Pancreas (tissue), 10 donors: ENCODE data around the gene BEX2. TPM values are rescaled to one million over a fixed set of nuclear protein-coding genes. Genes with fewer than 3 reads are reported as not detected.
"Not testable (repeated sequence)": the region's sequence is repeated elsewhere in the genome, so short reads cannot be mapped to it uniquely, and the experiment has no call there.

Experiments
- ATAC-seq, 4 donors: fragments of 200-7000 bp; cut with Tn5 transposase; one replicate each; pipeline versions ENCODE4 v1.8.0 to v1.9.1; 2020; ENCODE audit warnings: mild to moderate bottlenecking in 4 of 4, moderate library complexity in 4 of 4
- DNase-seq, 6 donors: peaks; one replicate each; pipeline ENCODE4 v3.0.0-alpha.2; 2020
- FAIRE-seq: peaks from 2 replicates; lab custom pipeline; 2012; peaks lifted over from hg19 to GRCh38; lab: Jason Lieb, UNC
- H3K27ac ChIP-seq, 4 donors: fragments of 200-600 bp; sonication (generic); 1 replicate in 3 of 4; 2 replicates in 1 of 4; pipeline versions ENCODE4 v1.5.0 to v1.8.0; 2020
- H3K27me3 ChIP-seq, 4 donors: fragments of 200-600 bp; one replicate each; pipeline ENCODE4 v1.8.0; 2021
- H3K36me3 ChIP-seq, 3 donors: fragments of 200-600 bp; sonication (generic) in 1 of 3; one replicate each; pipeline versions ENCODE4 v1.5.0 to v1.8.0; 2020 to 2021
- H3K4me1 ChIP-seq, 3 donors: fragments of 200-600 bp; one replicate each; pipeline ENCODE4 v1.8.0; 2021
- H3K4me3 ChIP-seq, 4 donors: fragments of 200-600 bp; sonication (generic) in 2 of 4; one replicate each; pipeline versions ENCODE4 v1.5.0 to v1.8.0; 2020 to 2021
- H3K9me3 ChIP-seq, 4 donors: fragments of 200-600 bp; one replicate each; pipeline ENCODE4 v1.8.0; 2021
- CTCF ChIP-seq, 4 donors: fragments of 200-600 bp; sonication (generic) in 3 of 4; IDR thresholded peaks; one replicate each; pipeline versions ENCODE4 v1.5.0 to v1.8.0; 2021; ENCODE audit warnings: antibody characterized with exemption in 4 of 4
- WGBS, 2 donors: extraction: QIAGEN DNeasy Blood & Tissue Kit; methylation state at CpG; one replicate each; pipeline ENCODE4 v1.1.7; 2013; 5-methylcytosine and 5-hydroxymethylcytosine counted together
- intact Hi-C, 3 donors: fragments of 100-400 bp; cut with DNase I; formaldehyde crosslinking; loops; one replicate each; pipeline versions ENCODE4 v1.11.1 to v1.14.2; 2022
- polyA plus RNA-seq, 2 donors: library from polyadenylated mRNA; stranded (reverse); fragments of 200-250 nt; gene quantifications; one replicate each; pipeline ENCODE4 v1.2.3, GENCODE V29; 2013
- total RNA-seq, 6 donors: library from RNA; stranded (reverse); fragmentation: NEBNext Ultra II Directional in 4 of 6; extraction: Animal tissue kit (Norgen Biotek cat#: 25700) in 4 of 6; gene quantifications; one replicate each; pipeline versions ENCODE4 v1.2.1 to v1.2.4, GENCODE V29; 2021 to 2023
- donor health status: healthy with polysubstance abuse.
- donor health status: DM: no; HTN: no; CAD: no; lungs with moderate emphysema.
- donor health status: DM: no; HTN: no; CAD: no.
- donor health status: control.
- donor health status: control.
- donor health status: Bipolar disorder and iron deficiency.
- donor health status: DM: yes; HTN: yes; CAD: no.
- donor health status: DM: no; HTN: no; CAD: no.
- donor health status: DM: no; HTN: no; CAD: no.
- donor health status: DM: yes; HTN: yes; CAD: no.

Gene BEX2
- total RNA-seq (10 to 100 TPM; 11.2 to 19.0 (median 13.8) TPM), polyA plus RNA-seq (100 to 1,000 TPM in 1 of 2 donors, 10 to 100 TPM in 1; 24.0 to 113 TPM)

- intact Hi-C loops = no loop called here
- Histone ChIP-seq H3K4me3 (peak within 1 kb of the TSS; percentile 14 to 62 (median 44)), H3K27me3 (peaks cover 0 to 13% (median 2%) of the 10 kb centered on the region in 4 donors), H3K9me3 (no peaks in the 10 kb centered on the region), H3K4me1 (no peaks in the 10 kb centered on the region), H3K36me3 (no peaks in the 10 kb centered on the region), H3K27ac (peak within 1 kb of the TSS in 1 of 4 donors; percentile 35)
- FAIRE-seq = no peak
- peak; percentile 85 to 93 (median 87) for DNase-seq
- ATAC-seq = peak; percentile 100
- no peak for TF ChIP-seq CTCF (IDR thresholded peaks at IDR 0.05)
- 1 to 28% methylated on average over 50 to 52 of the region's 52 CpGs for WGBS, 2 donors
These were observed at the start of gene BEX2 for GRCh38 chrX:103310555-103311398. Gene BEX2 (minus strand): TSS chrX:103310990. CDS start chrX:103309976, 1,014 bp downstream.

GRCh38 chrX:103360092-103360491, 49.3 kb upstream of the BEX2 start:
- Histone ChIP-seq H3K9me3 (no peaks in the 10 kb centered on the region), H3K36me3 (no peaks in the 10 kb centered on the region), H3K27me3 (peaks cover 0 to 2% (median 0%) of the 10 kb centered on the region in 4 donors), H3K4me1 (peaks cover 0 to 6% (median 0%) of the 10 kb centered on the region in 3 donors), H3K27ac (no peak overlapping the region), H3K4me3 (no peak overlapping the region)
- ATAC-seq = no peak
- WGBS, 2 donors = 78 to 92% methylated on average over 2 of the region's 2 CpGs
- no peak for DNase-seq
- no peak for FAIRE-seq
- intact Hi-C loops = no loop called here
- TF ChIP-seq CTCF (IDR thresholded peaks at IDR 0.05) = no peak

DNA sequence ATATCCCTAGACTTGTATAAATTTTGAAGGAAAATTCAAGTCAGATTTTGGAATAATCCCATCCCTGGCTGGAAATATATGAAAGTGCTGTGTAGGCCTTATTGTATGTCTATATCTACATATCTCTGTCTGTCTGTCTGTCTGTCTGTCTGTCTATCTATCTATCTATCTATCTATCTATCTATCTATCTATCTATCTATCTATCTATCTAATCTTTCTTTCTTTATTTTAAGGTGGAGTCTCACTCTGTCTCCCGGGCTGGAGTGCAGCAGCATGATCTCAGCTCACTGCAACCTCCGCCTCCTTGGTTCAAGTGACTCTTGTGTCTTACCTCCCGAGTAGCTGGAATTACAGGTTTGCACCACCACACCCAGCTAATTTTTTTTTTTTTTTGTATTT, 48.8 kb upstream of the BEX2 start:
- H3K9me3 ChIP-seq, DNase-seq, H3K36me3 ChIP-seq, H3K4me3 ChIP-seq, H3K27me3 ChIP-seq, H3K27ac ChIP-seq, intact Hi-C loops, ATAC-seq, FAIRE-seq, H3K4me1 ChIP-seq: not testable (repeated sequence)
- 88 to 97% methylated on average over 3 of the region's 3 CpGs for WGBS, 2 donors

DNA sequence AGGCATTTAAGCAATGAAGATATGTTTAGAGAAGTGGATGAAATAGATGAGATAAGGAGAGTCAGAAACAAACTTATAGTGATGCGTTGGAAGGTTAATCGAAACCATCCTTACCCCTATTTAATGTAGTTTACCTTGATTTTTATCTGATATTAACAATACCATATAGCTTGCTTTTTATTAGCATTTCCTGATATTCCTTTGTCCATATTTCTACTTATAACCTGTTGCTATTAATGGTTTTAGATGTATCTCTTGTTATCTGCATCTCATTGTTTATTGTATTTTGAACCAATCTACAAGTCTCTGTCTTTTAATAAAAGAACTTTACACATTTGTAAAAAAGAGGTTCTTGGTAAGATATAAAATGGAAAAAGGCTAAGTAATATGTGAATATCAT, 47.1 kb upstream of the BEX2 start:
- Histone ChIP-seq H3K27me3 (no peaks in the 10 kb centered on the region), H3K4me3 (peak overlapping the region in 2 of 4 donors; percentile 49 to 53), H3K36me3 (no peaks in the 10 kb centered on the region), H3K9me3 (no peaks in the 10 kb centered on the region), H3K4me1 (peaks cover 0 to 6% (median 0%) of the 10 kb centered on the region in 3 donors), H3K27ac (peak overlapping the region in 1 of 4 donors; percentile 87)
- no peak for TF ChIP-seq CTCF (IDR thresholded peaks at IDR 0.05)
- FAIRE-seq = peak; percentile 59
- intact Hi-C loops = no loop called here
- ATAC-seq = no peak
- 81 to 90% methylated on average over 2 of the region's 2 CpGs for WGBS, 2 donors
- DNase-seq = no peak

DNA sequence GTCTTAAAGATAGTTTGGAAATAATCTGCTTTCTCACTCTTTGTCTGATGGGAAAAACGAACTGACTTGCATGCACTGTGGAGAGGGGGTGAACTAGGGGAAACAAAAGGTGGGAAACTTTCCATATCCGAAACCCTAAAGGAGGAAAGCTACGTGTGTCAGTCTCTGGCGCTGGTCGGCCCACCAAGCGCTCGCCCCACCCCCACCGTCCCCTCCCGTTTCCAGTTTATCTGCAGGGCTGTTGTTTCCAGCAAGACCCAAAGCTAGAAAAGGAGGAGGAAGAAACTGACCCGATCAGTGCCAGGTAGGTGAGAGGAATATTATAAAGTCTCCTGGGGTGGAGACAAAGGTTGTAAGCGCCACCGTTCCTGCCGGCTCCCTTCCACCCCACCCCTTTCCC, 46.1 kb upstream of the BEX2 start:
- no peaks in the 10 kb centered on the region for H3K27me3 ChIP-seq
- H3K27ac ChIP-seq = peak overlapping the region; percentile 47 to 93 (median 70)
- H3K4me3 ChIP-seq = peak overlapping the region; percentile 18 to 53 (median 38)
- WGBS, 2 donors = 1 to 14% methylated on average over 13 of the region's 13 CpGs
- H3K4me1 ChIP-seq = peaks cover 0 to 6% (median 0%) of the 10 kb centered on the region in 3 donors
- FAIRE-seq (no peak), ATAC-seq (peak; percentile 67 to 88 (median 80)), DNase-seq (peak in 2 of 6 donors; percentile 38 to 60)
- no peak for TF ChIP-seq CTCF (IDR thresholded peaks at IDR 0.05)
- no peaks in the 10 kb centered on the region for H3K9me3 ChIP-seq
- no peaks in the 10 kb centered on the region for H3K36me3 ChIP-seq
- intact Hi-C loops = no loop called here
